Right cardiac atrium (tissue), 5 donors: ENCODE results near the gene CRHBP. TPM values are rescaled to one million over a fixed set of nuclear protein-coding genes. Genes with fewer than 3 reads are reported as not detected.
"Not testable (repeated sequence)": the region's sequence is repeated elsewhere in the genome, so short reads cannot be mapped to it uniquely, and the experiment has no call there.

Experiments used
- ATAC-seq, 2 donors: fragments of 200-7000 bp; cut with Tn5 transposase; one replicate each; pipeline versions ENCODE4 v1.8.0 to v1.9.1; 2020; ENCODE audit warnings: moderate library complexity in 2 of 2, mild to moderate bottlenecking in 1 of 2
- DNase-seq, 3 donors: peaks; one replicate each; pipeline ENCODE4 v3.0.0-alpha.2; 2020
- H3K27ac ChIP-seq: one replicate; pipeline ENCODE4 v1.5.1; 2013; ENCODE audit warnings: mild to moderate bottlenecking, low read length, control low read depth, moderate library complexity
- H3K27me3 ChIP-seq: one replicate; pipeline ENCODE4 v1.6.1; 2013; ENCODE audit not compliant: control insufficient read depth, insufficient read depth
- H3K4me1 ChIP-seq: one replicate; pipeline ENCODE4 v1.6.1; 2013; ENCODE audit warnings: low read length; ENCODE audit not compliant: control insufficient read depth, insufficient read depth
- H3K4me3 ChIP-seq: one replicate; pipeline ENCODE4 v1.5.1; 2013; ENCODE audit warnings: low read length, control low read depth
- H3K9me3 ChIP-seq: one replicate; pipeline ENCODE4 v1.6.1; 2013; ENCODE audit warnings: low read length; ENCODE audit not compliant: control insufficient read depth
- WGBS: extraction: QIAGEN DNeasy Blood & Tissue Kit; methylation state at CpG from one replicate; pipeline ENCODE4 v1.1.7; 2013; 5-methylcytosine and 5-hydroxymethylcytosine counted together
- intact Hi-C, 4 donors: fragments of 100-400 bp; cut with DNase I; formaldehyde crosslinking; loops; one replicate each; pipeline versions ENCODE4 v1.11.0 to v1.14.0; 2022 to 2023
- polyA plus RNA-seq: library from polyadenylated mRNA; stranded (reverse); fragments of 200-250 nt; gene quantifications from one replicate; pipeline ENCODE4 v1.2.3, GENCODE V29; 2013
- total RNA-seq, 4 donors: library from RNA; stranded (reverse); fragmentation: NEBNext Ultra II Directional; extraction: Animal tissue kit (Norgen Biotek cat#: 25700); gene quantifications; one replicate each; pipeline ENCODE4 v1.2.1, GENCODE V29; 2021
- donor health status: healthy with polysubstance abuse.
- donor health status: DM: no; HTN: yes; CAD: no.
- donor health status: DM: no; HTN: no; CAD: no.
- donor health status: DM: no; HTN: yes; CAD: no; lungs with severe emphysema.
- donor health status: DM: yes; HTN: yes; CAD: no.

The CRHBP gene
- total and polyA plus RNA-seq, 5 donors, result 3.0 to 5.0 (median 4.5) TPM

DNA sequence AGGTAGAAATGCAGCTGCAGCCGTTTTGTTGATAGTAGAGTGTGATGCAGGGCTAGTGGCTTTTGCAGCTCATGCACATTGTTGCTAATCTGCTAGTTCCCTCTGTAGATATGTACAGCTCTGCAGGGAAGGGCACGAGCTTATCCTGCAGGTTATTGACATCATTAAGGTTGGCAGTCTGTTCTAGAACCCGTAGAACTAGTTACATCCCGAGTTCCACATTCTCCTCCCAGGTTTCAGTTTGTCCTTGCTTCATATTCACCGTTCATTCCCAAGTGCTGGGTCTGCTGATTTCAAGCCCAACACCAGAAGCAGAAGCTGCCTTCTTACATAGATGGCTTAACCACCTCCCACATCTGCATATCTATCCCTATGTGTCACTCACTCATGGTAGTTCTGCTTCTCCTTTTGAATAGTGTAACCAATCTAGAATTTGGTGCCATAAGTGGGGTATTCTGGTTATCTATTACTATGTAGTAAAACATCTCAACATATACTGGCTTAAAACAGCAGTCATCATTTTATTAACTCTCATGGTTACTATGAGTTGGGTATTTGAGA is 38.1 kb downstream of the CRHBP start:
- H3K27ac ChIP-seq, result no peak overlapping the region
- WGBS, result 74% methylated on average over 5 of the region's 5 CpGs
- H3K27me3 ChIP-seq, result no peaks in the 10 kb centered on the region
- DNase-seq, result no peak
- no peaks in the 10 kb centered on the region for H3K9me3 ChIP-seq
- H3K4me1 ChIP-seq, result no peaks in the 10 kb centered on the region
- ATAC-seq, result no peak
- H3K4me3 ChIP-seq, result no peak overlapping the region
- intact Hi-C loops, result no loop called here

GRCh38 chr5:76993436-76993835 is 40.6 kb downstream of the CRHBP start:
- H3K27me3 ChIP-seq, DNase-seq, ATAC-seq, H3K4me1 ChIP-seq, intact Hi-C loops, H3K9me3 ChIP-seq, H3K4me3 ChIP-seq, H3K27ac ChIP-seq: not testable (repeated sequence)
- WGBS, result 85% methylated on average over 9 of the region's 9 CpGs

DNA sequence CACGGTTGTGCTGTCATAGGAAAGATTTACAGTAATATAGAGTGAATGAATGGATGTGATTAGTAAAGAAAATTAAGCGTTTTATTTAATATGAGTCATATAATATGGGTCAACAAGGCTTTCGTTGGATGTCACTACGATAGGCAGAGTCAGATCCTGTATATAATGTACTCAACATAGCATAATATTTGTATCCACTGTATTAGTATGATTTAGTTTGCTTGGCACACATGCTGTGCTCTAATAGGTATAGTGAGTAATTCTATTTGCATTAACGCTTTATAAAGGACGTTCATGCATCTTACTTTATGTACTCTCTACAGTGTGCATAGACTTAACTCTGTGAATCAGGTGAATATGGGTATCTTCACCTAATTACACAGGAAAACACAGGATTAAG is 41.5 kb downstream of the CRHBP start:
- Histone ChIP-seq H3K9me3 (no peaks in the 10 kb centered on the region), H3K4me1 (no peaks in the 10 kb centered on the region), H3K27me3 (no peaks in the 10 kb centered on the region), H3K27ac (no peak overlapping the region), H3K4me3 (no peak overlapping the region)
- intact Hi-C loops, result no loop called here
- no peak for DNase-seq
- no peak for ATAC-seq
- 78% methylated on average over 6 of the region's 6 CpGs for WGBS

GRCh38 chr5:76998251-76998650 is 45.4 kb downstream of the CRHBP start:
- H3K4me3 ChIP-seq, intact Hi-C loops, H3K9me3 ChIP-seq, DNase-seq, H3K4me1 ChIP-seq, ATAC-seq, H3K27me3 ChIP-seq, H3K27ac ChIP-seq: not testable (repeated sequence)
- WGBS, result 91% methylated on average over 4 of the region's 4 CpGs

GRCh38 chr5:76999451-76999850 is 46.6 kb downstream of the CRHBP start:
- no peak overlapping the region for H3K27ac ChIP-seq
- H3K27me3 ChIP-seq, result no peaks in the 10 kb centered on the region
- no peaks in the 10 kb centered on the region for H3K9me3 ChIP-seq
- ATAC-seq, result no peak
- no peak overlapping the region for H3K4me3 ChIP-seq
- H3K4me1 ChIP-seq, result no peaks in the 10 kb centered on the region
- intact Hi-C loops, result no loop called here
- DNase-seq, result no peak
- 58% methylated on average over 2 of the region's 2 CpGs for WGBS

DNA sequence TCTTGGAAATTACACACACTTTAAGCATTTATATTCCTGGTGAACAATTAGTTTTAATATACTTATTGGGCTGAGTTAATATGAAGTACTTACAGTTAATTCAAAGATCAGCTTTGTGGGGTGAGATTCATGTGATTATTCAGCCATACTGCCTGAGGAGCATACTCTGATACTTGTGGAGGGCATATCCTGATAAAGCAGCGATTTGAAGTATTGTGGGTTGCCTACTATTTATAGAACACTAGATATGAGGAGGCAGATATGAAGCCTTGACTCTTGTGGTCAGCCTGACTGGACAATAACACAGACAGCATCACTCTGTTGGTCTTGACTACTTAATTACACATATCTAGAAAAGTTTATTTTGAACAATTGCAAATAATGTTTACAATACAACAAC is 50.4 kb downstream of the CRHBP start:
- no peak overlapping the region for H3K27ac ChIP-seq
- ATAC-seq, result no peak
- intact Hi-C loops, result no loop called here
- H3K9me3 ChIP-seq, result no peaks in the 10 kb centered on the region
- DNase-seq, result no peak
- H3K27me3 ChIP-seq, result no peaks in the 10 kb centered on the region
- no peaks in the 10 kb centered on the region for H3K4me1 ChIP-seq
- WGBS, result 10% methylated on average over 1 of the region's 1 CpG
- no peak overlapping the region for H3K4me3 ChIP-seq

DNA sequence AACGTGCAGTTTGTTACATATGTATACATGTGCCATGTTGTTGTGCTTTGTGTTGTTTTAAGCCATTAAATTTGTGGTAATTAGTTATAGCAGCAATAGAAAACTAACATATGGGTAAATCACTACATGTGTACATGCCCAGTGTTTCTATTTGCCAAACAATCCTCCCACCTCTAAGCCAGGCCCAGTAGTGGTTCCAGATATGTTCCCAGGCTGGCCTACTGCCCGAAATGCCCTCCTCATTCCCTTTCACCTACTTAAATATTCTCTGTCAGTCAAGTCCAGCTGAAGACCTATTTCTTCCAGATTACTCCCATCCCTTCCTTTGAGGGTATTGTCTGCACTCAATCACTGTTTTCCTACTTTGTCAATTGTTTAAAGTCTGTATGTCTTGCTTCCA is 53.3 kb downstream of the CRHBP start:
- DNase-seq (no peak), ATAC-seq (no peak)
- Histone ChIP-seq H3K9me3 (no peaks in the 10 kb centered on the region), H3K27ac (no peak overlapping the region), H3K27me3 (no peaks in the 10 kb centered on the region), H3K4me3 (no peak overlapping the region), H3K4me1 (no peaks in the 10 kb centered on the region)
- WGBS, result 79% methylated on average over 2 of the region's 2 CpGs
- intact Hi-C loops, result no loop called here

DNA sequence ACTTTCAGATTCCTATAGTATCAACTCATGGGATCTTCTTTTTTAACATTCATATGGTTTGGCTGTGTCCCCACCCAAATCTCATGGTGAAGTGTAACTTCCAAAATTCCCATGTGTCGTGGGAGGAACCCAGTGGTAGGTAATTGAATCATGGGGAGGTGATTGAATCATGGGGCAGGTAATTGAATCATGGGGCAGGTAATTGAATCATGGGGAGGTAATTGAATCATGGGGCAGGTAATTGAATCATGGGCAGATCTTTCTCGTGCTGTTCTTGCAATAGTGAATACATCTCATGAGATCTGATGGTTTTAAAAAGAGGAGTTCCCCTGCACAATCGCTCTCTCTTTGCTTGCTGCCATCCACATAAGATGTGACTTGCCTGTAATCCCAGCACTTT is 55.6 kb downstream of the CRHBP start:
- Histone ChIP-seq H3K4me3 (no peak overlapping the region), H3K4me1 (no peaks in the 10 kb centered on the region), H3K27me3 (no peaks in the 10 kb centered on the region), H3K27ac (no peak overlapping the region), H3K9me3 (no peaks in the 10 kb centered on the region)
- DNase-seq, result no peak
- WGBS, result 44% methylated on average over 3 of the region's 3 CpGs
- intact Hi-C loops, result no loop called here
- ATAC-seq, result no peak

DNA sequence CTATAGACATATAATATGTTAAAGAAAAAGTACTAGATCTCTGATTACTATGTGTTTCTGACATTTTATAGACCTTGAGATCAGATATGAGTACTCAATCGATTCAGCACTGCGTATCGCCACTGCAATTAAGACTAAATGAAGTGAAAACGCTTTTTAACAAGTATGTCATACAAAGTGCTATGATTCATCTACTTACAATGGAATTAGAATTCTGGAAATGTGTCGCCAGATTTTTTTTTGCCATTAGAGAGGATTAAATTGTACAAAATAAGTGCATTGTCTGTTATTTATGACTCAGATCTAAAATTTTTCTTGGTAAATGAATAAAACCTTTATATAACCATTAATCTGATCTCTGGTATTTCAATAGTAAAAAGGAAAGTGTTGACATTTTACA is 57.4 kb downstream of the CRHBP start:
- Histone ChIP-seq H3K4me1 (no peaks in the 10 kb centered on the region), H3K27me3 (no peaks in the 10 kb centered on the region), H3K27ac (no peak overlapping the region), H3K4me3 (no peak overlapping the region), H3K9me3 (no peaks in the 10 kb centered on the region)
- 90% methylated on average over 5 of the region's 5 CpGs for WGBS
- DNase-seq (no peak), ATAC-seq (no peak)
- intact Hi-C loops, result loop anchor here (5.0 to 10.0 kb wide), 3 partner anchors 138 to 405 kb away; no protein-coding TSS in a partner anchor

DNA sequence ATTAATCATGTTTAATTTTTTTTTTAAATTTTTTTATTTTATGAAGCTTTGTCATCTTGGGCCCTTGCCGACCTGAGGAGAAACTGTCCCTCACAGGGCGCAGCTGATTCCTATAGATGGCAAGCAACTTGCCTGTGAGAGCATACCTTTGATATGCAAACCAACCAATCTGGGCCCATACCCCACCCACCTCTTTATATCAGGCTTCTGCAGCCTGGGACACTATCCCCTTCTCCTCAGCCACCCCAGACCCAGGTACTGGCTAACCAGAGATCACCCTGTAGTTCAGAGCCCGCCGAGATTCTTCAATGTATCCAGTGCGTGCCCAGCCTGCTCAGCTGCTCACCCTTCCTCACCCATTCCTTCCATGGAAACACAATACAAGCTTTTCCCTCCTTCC is 58.7 kb downstream of the CRHBP start:
- intact Hi-C loops, result loop anchor here (5.0 to 10.0 kb wide), 3 partner anchors 139 to 407 kb away; no protein-coding TSS in a partner anchor
- 81% methylated on average over 5 of the region's 5 CpGs for WGBS

DNA sequence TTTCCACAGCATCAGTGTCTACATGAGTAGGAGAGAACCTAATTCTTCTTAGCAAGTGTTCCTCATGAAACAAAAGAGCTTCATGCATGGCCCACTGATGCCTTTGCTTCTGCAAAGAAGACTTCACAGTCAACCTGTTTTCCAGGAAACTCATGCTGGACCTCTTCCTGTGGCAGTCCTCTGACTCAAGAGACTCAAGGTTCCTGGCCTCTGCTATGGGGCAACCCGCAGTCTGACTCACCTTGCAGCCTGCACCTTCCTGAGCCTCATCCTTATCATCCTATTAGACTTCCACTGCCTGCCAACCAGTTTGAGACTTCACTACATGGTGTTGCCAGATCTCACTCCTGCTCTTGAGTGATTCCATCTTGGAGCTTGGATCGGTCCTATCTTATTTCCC is 59.8 kb downstream of the CRHBP start:
- no peak overlapping the region for H3K27ac ChIP-seq
- H3K4me3 ChIP-seq, result no peak overlapping the region
- H3K9me3 ChIP-seq, result no peaks in the 10 kb centered on the region
- 78% methylated on average over 2 of the region's 2 CpGs for WGBS
- no peaks in the 10 kb centered on the region for H3K4me1 ChIP-seq
- no peaks in the 10 kb centered on the region for H3K27me3 ChIP-seq
- DNase-seq, result no peak
- intact Hi-C loops, result loop anchor here (5.0 to 10.0 kb wide), 3 partner anchors 140 to 408 kb away; no protein-coding TSS in a partner anchor
- ATAC-seq, result no peak

More for the DNA sequence above, 58.7 kb downstream of the CRHBP start:
- Histone ChIP-seq H3K27ac (no peak overlapping the region), H3K4me1 (no peaks in the 10 kb centered on the region), H3K27me3 (no peaks in the 10 kb centered on the region), H3K9me3 (no peaks in the 10 kb centered on the region), H3K4me3 (no peak overlapping the region)
- ATAC-seq, result no peak
- DNase-seq, result no peak
